ENCODE measurements around the gene NUFIP2. TPM values are rescaled to one million over a fixed set of nuclear protein-coding genes. Genes with fewer than 3 reads are reported as not detected.

NUFIP2 gene
- 38.9 TPM for total RNA-seq

GRCh38 chr17:29293890-29294579 is at the start of gene NUFIP2:
NUFIP2 (minus strand) TSS chr17:29294148; CDS start chr17:29294059, 89 bp downstream.

GRCh38 chr17:29246628-29247027 is 47.3 kb downstream of the NUFIP2 start, which contains the start of gene CRYBA1:
CRYBA1 (plus strand) TSS chr17:29246859; CDS start chr17:29246864, 5 bp downstream.

Other genes with a start within 250 kb of the NUFIP2 start
- gene MYO18A, start 113.8 kb downstream of the NUFIP2 start, total RNA-seq, result 89.5 TPM
- gene CRYBA1, start 47.3 kb downstream of the NUFIP2 start, total RNA-seq, result not detected
- gene TAOK1, start 96.2 kb upstream of the NUFIP2 start, total RNA-seq, result 51.2 TPM